Left cardiac atrium (tissue), 4 donors: Measurements from ENCODE around the gene C1orf167. TPM values are rescaled to one million over a fixed set of nuclear protein-coding genes. Genes with fewer than 3 reads are reported as not detected.

Experiments
- ATAC-seq, 2 donors: fragments of 200-7000 bp; cut with Tn5 transposase; one replicate each; pipeline ENCODE4 v1.9.1; 2020; ENCODE audit warnings: mild to moderate bottlenecking in 2 of 2, moderate library complexity in 2 of 2
- DNase-seq: peaks from one replicate; pipeline ENCODE4 v3.0.0-alpha.2; 2020
- intact Hi-C, 2 donors: fragments of 100-400 bp; cut with DNase I; formaldehyde crosslinking; loops; one replicate each; pipeline versions ENCODE4 v1.14.1 to v1.15.1; 2022 to 2023
- total RNA-seq, 2 donors: library from RNA; stranded (reverse); fragmentation: NEBNext Ultra II Directional; extraction: Animal tissue kit (Norgen Biotek cat#: 25700); gene quantifications; one replicate each; pipeline ENCODE4 v1.2.1, GENCODE V29; 2021
- donor health status: DM: no; HTN: yes; CAD: no.
- donor health status: DM: no; HTN: yes; CAD: no; lungs with severe emphysema.
- donor health status: DM: yes; HTN: yes; CAD: no.
- donor health status: Dilated cardiomyopathy.

C1orf167 gene
- total RNA-seq, 2 donors from 2014 or later, result 1.2 to 1.3 TPM

- peak; percentile 88 to 89 for ATAC-seq
- intact Hi-C loops, result loop anchor here in 1 of 2 donors (2.0 kb wide), 1 partner anchor 15 kb away; no protein-coding TSS in a partner anchor
- DNase-seq, result peak; percentile 100
Observed at GRCh38 chr1:11805422-11806306, 43.7 kb downstream of the C1orf167 start, which contains the start of the genes CLCN6 and MTHFR. CLCN6 (plus strand) TSS chr1:11806191; CDS start chr1:11806263, 72 bp downstream. MTHFR (minus strand) TSS chr1:11805964; CDS start chr1:11803116, 2,848 bp downstream.

- intact Hi-C loops, result no loop called here
- DNase-seq (peak; percentile 19), ATAC-seq (peak; percentile 23 to 37)
Observed at GRCh38 chr1:11806307-11806936, 44.4 kb downstream of the C1orf167 start.

GRCh38 chr1:11807133-11807532 lies 45.1 kb downstream of the C1orf167 start:
- intact Hi-C loops, result no loop called here
- ATAC-seq, result no peak
- DNase-seq, result no peak

GRCh38 chr1:11813021-11813420 lies 51.0 kb downstream of the C1orf167 start:
- intact Hi-C loops, result no loop called here
- DNase-seq (no peak), ATAC-seq (no peak)

- intact Hi-C loops, result no loop called here
- DNase-seq (no peak), ATAC-seq (no peak)
Observed at GRCh38 chr1:11817192-11817591, 55.2 kb downstream of the C1orf167 start.

- intact Hi-C loops, result no loop called here
- DNase-seq (no peak), ATAC-seq (no peak)
Observed at GRCh38 chr1:11822091-11822490, 60.1 kb downstream of the C1orf167 start.

GRCh38 chr1:11823366-11824137 lies 61.6 kb downstream of the C1orf167 start:
- no peak for ATAC-seq
- intact Hi-C loops, result no loop called here
- no peak for DNase-seq

GRCh38 chr1:11825131-11825530 lies 63.1 kb downstream of the C1orf167 start:
- intact Hi-C loops, result no loop called here
- DNase-seq (no peak), ATAC-seq (no peak)

GRCh38 chr1:11826946-11827345 lies 65.0 kb downstream of the C1orf167 start:
- ATAC-seq (no peak), DNase-seq (no peak)
- intact Hi-C loops, result no loop called here

- intact Hi-C loops, result no loop called here
- ATAC-seq, result no peak
- DNase-seq, result no peak
Observed at GRCh38 chr1:11828511-11828910, 66.5 kb downstream of the C1orf167 start.

GRCh38 chr1:11831945-11832725 lies 70.1 kb downstream of the C1orf167 start:
- no peak for DNase-seq
- intact Hi-C loops, result no loop called here
- ATAC-seq, result no peak

GRCh38 chr1:11833497-11833896 lies 71.5 kb downstream of the C1orf167 start:
- DNase-seq (no peak), ATAC-seq (no peak)
- intact Hi-C loops, result no loop called here

- DNase-seq, result no peak
- intact Hi-C loops, result no loop called here
- no peak for ATAC-seq
Observed at GRCh38 chr1:11833900-11834299, 71.9 kb downstream of the C1orf167 start.

- ATAC-seq (no peak), DNase-seq (no peak)
- intact Hi-C loops, result loop anchor here in 1 of 2 donors (5.0 kb wide), 1 partner anchor 132 kb away; no protein-coding TSS in a partner anchor
Observed at GRCh38 chr1:11835441-11836225, 73.6 kb downstream of the C1orf167 start.

- intact Hi-C loops, result loop anchor here in 1 of 2 donors (5.0 kb wide), 1 partner anchor 130 kb away; no protein-coding TSS in a partner anchor
- ATAC-seq (no peak), DNase-seq (no peak)
Observed at GRCh38 chr1:11836955-11837766, 75.2 kb downstream of the C1orf167 start.

- ATAC-seq, result no peak
- DNase-seq, result no peak
- intact Hi-C loops, result loop anchor here (1.0 to 5.0 kb wide), 3 partner anchors 55 to 129 kb away; no protein-coding TSS in a partner anchor
Observed at GRCh38 chr1:11837767-11838348, 75.9 kb downstream of the C1orf167 start.
